Activated T-cell treated with anti-CD3 and anti-CD28 coated beads, Interleukin-2, amount 50 U/mL, for 48 hours (primary cell): ENCODE data around the gene TMEM132C.

ENCODE experiments used
- DNase-seq, 2 experiments: peaks; one replicate each; pipeline ENCODE4 v3.0.0-alpha.2; 2020

The TMEM132C gene

DNA sequence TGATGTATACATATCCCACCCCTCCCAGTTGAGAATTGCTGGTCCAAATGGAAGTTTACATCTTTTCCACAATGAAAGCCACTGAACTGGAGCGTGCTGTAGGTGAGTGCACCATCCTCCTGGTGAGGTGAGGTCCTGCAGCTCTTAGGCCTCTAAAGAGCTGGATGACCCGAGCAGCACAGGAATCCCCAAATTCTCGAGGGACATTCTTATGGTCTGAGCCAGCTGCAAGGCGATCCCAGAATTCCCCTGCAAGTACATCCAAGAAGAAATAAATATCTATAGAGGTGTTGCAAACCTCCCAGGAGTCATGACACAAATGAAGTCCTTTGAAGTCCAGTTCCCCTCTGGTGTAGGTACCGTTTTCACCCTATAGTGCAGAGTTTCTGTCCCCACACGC lies 24.0 kb downstream of the TMEM132C start:
- no peak for DNase-seq

DNA sequence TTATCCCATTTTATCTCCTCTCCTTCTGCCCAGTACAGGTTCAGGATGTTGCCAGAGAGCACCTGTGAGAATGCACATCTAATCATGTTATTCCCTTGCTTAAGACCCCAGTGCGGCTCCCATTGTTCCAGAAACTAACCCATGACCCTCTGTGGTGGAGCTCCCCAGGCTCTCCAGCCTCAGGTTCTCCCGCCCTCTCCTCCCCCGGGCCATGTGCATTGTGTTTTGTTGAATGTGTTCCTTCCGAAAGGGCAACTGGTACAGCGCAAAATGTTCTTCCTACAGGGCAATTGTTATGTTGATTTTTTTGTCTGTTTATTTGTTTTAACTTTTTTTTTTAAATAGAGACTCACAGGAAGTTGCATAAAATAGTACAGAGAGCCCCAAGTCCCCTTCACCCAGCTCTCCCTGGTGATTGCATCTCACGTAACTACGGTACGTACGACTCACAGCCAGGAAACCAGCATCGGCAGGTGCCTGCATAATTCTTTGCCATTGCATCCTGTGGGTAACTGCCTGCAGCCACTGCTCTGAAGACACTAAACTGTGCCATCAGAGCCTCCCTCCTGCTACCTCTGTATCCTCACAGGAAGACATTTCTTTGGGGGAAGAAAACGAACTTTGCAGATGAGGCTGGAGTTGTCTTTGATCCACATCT lies 31.2 kb downstream of the TMEM132C start:
- no peak for DNase-seq

DNA sequence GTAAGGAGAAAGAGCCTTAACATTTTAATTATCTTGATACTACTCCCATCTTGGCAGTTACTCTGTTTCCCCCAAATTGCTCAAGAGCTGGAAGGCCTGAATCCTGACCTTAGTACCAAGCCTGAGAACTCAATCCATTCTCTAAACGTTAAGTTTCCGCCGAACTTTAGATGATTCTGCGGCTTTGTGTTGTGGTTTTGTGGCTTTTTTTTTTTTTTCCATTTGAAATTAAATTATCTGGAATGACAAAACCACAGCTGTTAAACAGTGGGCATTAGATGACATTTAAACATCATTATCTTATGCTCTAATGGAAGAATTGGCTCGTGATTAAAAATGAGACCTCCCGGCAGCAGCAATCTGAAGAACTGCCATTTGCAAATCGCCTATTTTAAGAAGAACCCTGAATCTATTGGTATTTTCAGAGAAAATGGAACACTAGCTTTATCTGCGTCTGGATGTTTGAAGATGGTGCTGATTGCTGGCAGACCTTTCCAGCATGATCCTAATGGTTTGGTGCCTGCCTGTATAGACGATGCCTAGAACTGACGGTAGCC lies 38.4 kb downstream of the TMEM132C start:
- DNase-seq: no peak

DNA sequence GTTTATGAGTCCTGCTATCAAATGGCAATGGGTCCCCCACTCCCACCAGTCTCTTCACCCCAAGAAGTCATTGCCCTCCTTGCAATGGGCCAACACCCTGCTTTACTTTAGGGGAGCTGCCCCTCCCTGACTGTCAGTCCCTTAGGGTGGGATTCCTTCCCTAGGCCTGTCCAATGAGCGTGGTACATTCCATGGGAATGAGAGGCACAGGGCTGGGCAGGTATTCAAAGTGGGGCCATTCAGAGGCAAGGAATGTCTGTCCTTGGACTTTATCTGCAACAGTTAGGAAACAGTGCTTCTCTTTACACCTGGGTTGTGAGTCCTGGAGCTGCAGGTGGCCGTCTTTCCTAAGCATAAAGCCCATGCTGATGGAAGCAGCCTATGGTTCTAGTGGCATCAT lies 40.8 kb downstream of the TMEM132C start:
- DNase-seq: no peak

DNA sequence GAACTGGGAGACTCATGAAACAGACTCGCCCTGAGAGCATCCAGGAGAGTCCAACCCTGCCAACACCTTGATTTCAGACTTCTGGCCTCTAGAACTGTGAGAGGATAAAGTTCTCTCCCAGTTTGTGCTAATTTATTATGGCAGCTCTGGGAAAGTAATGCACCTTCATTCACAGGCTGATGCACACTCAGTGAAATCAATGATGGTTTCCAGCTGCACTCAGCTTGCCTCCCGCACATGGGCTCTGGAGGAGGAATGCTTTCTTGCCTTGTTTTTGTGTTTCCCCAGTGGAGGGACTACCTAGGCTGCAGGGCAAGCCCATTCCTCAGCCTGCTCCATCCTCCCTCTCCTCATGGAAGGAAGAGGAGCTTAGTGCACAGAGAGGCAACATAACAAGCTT lies 45.7 kb downstream of the TMEM132C start:
- DNase-seq: no peak

DNA sequence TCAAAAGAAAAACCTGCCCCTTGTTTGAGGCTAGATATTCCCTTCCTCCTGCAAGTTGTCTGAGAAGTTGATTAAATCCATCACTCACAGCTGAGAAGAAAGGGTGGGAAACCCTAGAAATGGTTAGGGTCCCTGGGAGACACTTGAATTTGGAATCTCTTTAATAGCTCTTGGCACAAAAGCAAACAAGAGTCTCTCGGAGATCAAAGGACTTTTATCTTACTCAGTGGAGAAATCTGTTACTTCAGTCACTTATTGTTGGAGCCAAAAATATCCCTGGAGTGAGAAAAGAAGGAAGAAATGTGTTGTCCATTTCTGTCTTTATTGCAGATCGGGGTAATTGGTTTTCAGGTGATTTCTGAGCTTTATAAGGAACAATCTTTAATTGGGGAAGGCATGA lies 47.0 kb downstream of the TMEM132C start:
- no peak for DNase-seq

DNA sequence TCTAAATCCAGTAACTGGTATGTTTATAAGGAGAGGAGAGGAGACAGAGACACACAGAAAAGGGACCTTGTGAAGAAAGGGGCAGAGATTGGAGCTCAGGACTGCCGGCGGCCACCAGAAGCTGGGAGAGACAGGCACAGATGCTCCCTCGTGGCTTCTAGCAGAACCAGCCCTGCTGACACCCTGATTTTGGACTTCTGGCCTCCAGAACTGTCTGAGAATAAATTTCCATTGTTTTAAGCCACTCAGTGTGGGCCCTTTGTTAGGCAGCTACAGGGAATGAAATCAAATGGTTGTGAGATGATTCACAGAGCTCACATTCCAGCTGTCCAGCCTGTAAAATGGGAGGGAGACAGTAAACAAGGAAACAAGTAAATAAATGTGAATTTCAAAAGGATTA lies 47.6 kb downstream of the TMEM132C start:
- DNase-seq: no peak

DNA sequence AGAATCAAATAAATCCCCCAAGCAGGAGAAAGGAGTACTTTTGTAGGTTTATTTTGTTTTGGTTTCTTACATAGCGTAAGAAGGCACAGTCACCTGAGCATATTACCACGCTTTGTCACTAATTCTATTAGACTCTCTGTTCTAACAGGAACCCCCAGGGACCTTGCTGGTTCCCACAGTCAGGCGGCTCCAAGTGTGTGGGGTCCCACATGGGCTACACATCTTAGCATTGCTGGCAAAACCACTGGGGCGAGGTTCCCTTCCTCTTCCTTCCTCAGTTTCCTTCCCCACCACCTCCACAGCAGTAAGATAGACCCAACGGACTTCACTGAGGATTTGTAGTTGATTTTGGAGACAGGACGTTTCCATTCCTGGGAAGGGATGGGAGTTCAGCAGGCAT lies 49.1 kb downstream of the TMEM132C start:
- no peak for DNase-seq

DNA sequence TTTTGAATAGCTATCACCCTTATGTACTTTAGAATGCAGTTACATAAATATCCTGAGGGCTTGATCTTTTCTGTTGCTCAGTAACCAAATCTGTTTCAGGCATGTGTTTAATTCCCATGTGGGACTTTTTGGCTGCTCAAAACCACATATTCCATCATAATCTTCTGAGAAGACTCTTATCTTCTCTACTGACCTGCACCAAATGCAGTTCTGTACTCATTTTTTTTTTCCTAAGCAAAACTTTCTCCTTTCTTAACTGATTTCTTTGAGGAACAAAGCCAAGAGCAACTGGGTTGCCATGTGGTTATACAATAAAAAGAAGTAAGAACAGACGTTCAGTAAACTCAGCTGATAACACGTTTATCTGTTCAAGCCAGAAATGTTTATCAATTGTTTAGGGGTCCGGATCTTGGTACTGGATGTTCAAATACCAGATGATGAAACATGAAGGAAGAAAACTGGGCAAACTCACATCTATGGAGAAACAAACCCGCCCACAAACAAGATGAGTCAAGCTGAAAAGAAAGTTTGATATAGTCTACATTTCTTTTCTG lies 50.1 kb downstream of the TMEM132C start:
- no peak for DNase-seq

DNA sequence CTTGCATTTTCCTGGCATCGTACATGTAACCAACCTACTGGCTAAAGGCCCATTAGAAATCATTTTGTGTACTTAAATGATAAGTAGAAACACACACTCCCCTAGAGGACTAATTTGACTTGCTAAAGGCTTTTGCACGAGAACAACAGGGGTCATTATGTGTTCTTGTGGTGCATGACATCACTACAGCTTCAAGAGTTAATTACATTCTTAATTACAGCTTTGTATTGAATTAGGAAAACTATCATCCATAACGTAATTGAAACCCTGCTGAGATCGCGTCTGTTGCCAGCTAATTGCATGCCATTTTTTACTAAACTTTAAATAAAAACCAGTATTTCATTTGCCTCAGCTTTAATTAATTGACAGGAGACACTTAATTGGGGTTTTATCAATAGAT lies 51.4 kb downstream of the TMEM132C start:
- no peak for DNase-seq

DNA sequence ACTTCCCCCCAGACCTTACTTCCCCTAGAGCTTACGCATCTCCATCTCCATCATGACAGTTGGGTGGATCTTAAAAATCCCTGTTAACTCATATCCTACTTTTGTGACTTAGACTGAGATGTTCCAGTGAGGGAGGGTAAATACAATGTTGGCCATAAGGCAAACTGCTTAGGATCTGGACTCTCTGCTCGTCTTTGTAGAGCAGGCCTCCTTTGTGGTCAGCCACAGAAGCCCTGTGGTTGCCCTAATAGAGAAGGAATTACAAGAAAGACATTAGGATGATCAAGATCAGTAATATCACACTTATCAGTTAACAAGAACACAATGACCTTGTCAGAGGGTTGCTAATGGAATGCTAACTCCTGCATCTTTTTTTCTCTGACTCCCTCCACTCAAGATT lies 52.0 kb downstream of the TMEM132C start:
- DNase-seq: no peak

DNA sequence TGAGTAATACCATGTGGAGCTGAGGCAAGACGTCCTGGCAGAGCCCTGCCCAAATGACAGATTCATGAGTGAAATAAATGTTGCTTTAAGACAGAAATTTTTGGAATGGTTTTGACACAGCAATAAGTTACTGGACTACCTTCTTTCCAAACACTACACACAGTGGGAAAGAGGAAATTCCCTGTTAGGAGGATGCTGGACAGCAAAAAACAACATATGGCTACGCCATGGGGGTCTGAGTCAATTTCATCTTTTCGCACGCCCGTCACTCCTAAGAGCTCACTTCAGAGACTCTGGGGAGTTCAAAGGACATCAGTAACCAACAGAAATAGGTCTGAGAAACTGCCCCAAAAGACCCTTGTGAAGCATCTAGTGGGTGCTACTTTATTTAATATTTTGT lies 55.4 kb downstream of the TMEM132C start:
- no peak for DNase-seq

DNA sequence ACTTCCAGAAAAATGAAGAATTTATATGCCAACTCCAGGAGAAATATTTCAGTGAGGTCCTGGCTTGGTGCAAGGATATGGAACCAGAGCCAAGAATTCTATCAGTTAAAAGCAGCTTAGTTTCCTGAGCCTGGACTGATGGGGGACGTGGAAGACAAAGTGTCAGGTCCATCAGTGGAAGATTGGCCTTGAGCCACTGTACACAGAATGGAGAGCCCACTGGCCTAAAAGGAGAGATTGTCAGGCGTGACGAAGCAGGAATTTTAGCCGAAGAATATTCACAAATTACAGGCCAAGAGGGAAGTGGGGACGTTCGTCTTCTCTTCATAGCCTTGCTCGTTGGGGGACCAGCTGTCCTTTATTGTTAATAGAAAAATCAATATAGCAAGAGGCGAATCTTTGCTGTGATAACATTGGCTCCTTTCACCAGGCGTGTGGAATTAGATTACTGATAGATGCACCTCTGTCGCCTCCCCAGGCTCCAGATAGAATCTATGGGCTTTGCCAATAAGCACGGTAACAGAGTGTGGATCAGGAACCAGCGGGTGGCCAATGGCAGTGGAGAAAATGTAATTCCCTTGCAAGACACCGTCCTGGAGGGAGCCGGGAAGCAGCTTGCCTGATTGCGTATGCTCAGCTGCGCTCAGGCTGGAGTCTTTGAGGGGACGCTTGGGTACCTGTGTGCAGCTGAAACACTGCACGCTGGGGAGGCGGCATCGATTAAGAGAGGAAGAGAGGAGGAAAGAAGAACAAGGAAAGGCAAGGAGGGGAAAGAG lies 56.4 kb downstream of the TMEM132C start:
- DNase-seq: no peak

DNA sequence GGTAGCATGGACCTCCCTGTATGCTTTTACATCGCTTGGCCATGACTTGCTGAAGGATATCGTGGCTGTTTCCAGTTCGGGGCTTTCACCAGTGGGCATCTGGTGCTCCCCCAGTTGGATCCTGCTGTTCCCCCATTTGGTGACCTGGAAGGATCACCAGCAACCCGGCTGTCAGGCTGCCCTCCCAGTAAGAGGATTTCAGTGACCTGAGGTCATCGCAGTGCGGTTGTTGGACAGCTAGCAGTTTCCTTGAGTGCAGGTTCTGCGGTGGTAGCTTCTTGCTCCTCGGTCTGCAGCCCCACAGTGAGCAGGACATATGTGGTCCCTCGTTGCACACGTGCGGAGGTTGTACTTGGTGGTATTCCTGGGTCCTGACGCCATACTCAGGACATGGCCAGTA lies 58.7 kb downstream of the TMEM132C start:
- DNase-seq: no peak

DNA sequence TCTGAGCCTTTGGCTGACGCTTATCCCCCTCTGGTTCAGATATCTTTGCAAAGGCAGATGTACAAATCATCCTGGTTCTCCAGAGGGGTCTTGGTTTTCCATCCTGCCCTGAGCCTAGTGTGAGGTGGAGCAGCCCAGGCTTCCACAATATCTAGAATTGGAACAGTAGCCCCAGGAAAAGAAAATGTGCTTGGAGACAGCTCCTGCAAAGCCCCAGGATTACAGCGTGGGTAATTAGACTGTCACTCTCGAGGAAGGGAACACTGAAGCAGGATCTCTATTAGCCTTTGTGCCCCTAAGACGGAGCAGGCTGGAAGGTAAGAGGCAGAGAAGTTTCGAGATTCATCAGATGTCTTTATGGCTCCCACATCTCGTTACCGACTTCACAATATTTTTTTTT lies 59.4 kb downstream of the TMEM132C start:
- DNase-seq: no peak

DNA sequence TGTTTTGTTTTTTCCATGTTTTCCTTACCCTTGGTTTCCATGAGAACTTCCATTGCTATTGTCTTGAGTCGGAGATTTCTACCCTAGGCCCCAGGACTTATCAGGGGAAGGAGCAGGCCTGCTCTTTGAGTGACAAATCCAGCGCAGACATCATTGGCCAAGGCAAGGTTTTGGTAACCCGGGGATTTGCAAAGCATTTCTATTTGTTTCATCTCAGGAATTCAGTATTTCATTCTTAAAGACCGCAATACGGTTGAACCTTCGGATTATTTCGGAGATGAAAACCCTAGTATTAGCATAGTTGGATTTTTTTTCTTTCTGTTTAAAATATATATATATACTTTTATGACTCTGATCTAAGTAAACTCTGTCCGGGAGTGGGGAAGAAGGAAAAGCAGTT lies 62.0 kb downstream of the TMEM132C start:
- DNase-seq: no peak

DNA sequence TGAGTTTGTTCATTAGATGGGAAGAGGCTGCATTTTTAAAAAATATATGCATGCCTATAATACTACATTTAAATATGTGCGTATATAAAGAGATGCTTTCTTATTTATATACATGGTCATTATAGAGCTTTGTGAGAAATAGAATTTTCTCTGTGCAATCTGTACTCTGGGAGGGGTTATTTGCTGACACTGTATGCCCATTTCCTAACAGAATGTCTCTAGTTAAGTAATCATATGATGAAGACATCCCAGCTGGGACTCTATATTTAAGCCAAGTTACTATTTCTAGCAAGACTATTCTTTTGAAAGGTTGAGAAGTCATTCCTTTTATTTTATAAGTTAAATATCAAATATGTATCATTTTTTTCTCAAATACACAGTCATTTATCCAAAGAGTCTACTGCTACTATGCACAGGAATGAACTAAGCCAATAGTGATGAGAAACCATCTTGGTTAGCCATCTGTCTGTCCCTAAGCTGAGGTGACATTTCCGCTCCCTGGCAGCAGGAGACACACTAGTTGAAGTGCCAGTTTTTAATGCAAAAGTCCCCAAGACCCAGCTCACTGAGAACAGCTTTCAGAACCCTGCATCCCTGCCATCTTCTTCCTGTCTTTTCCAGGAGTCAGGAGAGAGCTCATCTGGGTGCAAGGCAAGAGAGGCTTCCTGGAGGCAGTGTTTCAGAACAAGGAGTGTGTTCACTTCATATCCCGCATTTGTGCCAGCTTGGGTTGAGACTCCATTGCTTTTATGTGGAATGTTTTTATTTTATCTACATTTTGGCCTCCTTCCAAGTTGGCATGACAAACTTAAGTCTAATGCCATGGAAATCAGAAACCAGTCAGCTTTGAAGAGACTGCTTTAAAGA lies 69.5 kb downstream of the TMEM132C start:
- no peak for DNase-seq

DNA sequence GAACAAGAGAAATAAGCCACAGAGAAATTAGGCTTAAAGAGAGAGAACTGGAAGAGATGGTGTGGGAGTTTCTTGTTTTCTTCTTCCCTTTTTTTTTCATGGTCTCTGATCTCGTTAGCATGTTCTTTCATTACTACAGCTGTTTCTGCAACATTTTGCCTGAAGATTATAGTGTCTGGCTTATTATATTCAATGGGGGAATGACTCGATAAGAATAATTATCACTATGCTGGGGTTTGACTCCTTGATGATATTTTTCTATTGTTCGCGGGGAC lies 70.0 kb downstream of the TMEM132C start:
- DNase-seq: no peak

DNA sequence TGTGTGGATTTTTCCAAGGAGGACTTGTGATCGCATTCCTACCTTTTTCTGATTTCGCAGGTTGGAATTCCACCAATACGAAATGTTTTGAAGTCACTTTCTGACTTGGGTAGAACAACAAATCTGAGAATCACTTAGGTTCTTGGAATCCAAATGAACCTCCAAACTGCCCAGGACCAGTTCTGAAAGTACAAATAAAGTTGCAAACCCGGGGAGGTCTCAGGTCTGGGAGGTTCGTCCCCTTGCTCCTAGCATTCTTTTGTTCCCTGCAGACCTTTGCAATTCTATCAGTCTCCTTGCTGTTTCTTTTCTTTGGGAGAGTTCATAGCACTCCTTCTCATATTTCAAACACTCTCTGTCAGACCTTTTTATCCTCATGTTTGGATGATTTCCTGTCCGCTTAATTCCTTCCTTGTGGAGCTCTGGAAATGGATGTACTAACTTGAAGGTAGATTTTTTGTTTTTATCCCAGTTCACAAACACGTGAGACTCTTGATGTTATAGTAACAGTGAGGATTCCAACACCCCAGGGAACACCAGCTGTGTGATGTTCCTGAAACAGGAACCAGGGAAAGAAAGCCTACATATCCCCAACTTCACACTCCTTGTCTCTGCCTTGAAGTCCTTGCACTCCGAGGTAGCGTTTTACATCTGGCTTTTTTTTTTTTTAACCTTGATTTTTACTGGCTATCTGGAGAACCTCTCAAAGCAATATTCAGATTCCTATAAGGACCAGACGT lies 70.6 kb downstream of the TMEM132C start:
- no peak for DNase-seq

DNA sequence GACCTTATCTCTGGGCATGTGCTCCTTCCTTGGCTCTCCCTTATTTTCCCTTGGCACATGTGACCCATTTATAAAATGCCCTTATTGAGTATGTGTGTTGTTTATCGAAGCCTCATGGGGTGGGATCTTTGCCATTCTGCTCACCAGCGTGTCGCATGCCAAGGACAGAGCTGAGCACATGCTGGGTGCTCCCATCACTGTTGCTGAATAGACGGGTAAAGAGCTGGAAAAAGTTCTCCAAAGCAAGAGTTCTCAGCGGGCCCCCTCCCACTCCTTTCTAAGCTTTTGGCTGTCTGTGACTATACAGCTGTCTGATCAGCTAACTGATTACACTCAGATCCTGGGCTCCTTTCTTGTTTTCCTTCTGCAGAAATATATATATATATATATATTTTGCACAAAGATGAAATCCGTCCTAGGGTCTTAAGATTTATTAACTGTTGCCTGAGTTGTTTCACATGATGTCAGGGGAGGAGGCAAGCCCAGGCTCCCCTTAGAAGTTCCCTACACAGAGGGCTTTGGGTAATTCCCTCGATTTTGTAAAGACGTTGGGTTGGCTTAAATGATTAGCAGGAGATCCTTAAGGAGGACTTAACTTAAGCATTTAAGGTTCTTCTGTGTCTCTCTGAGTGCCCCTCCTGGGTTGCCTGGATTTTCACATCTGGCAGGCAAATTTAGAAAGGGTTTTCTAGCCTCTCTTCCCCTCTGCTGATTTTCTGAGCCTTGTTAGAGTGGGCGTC lies 71.6 kb downstream of the TMEM132C start:
- no peak for DNase-seq

DNA sequence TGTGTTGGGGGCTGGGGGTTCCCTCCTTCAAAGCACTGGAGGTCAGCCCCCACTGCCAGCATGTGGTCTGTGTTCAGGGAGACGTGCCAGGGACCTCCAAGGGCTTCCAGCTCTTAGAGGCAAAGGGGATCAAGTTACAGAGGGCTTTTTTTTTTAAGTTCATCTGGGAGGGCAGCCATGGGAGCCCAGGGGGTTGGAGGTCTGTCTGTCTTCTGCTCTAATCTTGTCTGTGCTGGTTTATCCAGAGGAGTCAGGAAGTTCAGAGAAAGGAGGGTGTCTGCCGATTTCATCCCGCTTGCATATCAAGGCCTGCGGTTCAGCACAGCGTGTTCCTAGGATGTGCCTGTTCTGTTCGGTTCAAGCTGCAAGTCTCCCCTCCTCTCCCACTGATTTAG lies 72.2 kb downstream of the TMEM132C start:
- DNase-seq: no peak

DNA sequence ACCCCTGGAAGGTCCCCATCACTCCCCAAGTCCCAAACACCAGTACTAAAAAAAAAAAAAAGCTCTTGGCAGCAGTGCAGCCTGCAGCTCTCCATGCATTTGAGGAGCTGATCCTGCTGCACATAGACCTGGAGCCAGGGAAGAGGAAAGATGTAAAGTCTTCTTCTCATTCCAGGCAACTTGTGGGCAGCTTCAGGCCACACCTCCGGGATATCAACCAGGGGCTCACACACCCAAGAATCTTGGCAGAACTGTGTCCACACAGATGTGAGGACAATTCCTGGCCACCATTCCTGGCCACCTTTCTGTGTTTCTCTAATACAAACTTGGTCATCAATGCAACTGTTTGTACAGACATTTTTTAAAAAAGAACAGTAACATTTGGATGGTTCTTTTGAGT lies 72.7 kb downstream of the TMEM132C start:
- DNase-seq: no peak
